ENCODE data around the gene SRA1. TPM values are rescaled to one million over a fixed set of nuclear protein-coding genes. Genes with fewer than 3 reads are reported as not detected.
A peak's percentile ranks its signal among the peaks of the same experiment; 100 is the strongest.
"Not testable (repeated sequence)": the region's sequence is repeated elsewhere in the genome, so short reads cannot be mapped to it uniquely, and the experiment has no call there.

Gene SRA1
- total RNA-seq = 42.1 and 45.5 TPM in 2 replicates

GRCh38 chr5:140557136-140557805 is at the start of gene SRA1:
TSS of gene SRA1 (minus strand) at chr5:140557473. CDS start at chr5:140557452, 21 bp downstream.
- TF ChIP-seq CTCF (IDR thresholded peaks at IDR 0.05; ENCODE audit: insufficient read depth, low read length, poor library complexity, severe bottlenecking) = no peak
- H3K36me3 ChIP-seq (ENCODE audit: control insufficient read depth, insufficient read depth, low read length) = no peaks in the 10 kb centered on the region
- H3K4me3 ChIP-seq (ENCODE audit: low read depth, low read length) = peak within 1 kb of the TSS; percentile 92
- no peaks in the 10 kb centered on the region for H3K27me3 ChIP-seq (ENCODE audit: control insufficient read depth, insufficient read depth, low read length)
- DNase-seq (ENCODE audit: low read depth) = peak; percentile 38

DNA sequence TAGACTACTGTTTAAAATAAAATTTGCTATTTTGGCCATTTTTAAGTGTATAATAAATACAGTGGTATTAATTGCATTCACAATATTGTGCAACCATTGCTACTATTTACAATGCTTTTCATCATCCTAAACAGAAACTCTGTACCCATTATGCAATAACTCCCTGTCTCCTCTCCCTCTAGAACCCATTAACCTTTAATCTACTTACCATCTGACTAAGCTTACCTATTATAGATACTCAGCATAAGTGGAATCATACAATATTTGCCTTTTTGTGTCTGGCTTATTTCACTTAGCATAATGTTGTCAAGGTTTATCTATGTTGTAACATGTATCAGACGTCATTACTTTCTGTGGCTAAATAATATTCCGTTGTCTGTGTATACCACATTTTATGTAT is 49.8 kb upstream of the SRA1 start:
- Histone ChIP-seq H3K4me3 (ENCODE audit: low read depth, low read length) (no peak overlapping the region), H3K36me3 (ENCODE audit: control insufficient read depth, insufficient read depth, low read length) (no peaks in the 10 kb centered on the region)
- DNase-seq (ENCODE audit: low read depth) = no peak

GRCh38 chr5:140605879-140606278 is 48.6 kb upstream of the SRA1 start:
- no peak for DNase-seq (ENCODE audit: low read depth)
- H3K27me3 ChIP-seq (ENCODE audit: control insufficient read depth, insufficient read depth, low read length) = no peaks in the 10 kb centered on the region
- TF ChIP-seq CTCF (IDR thresholded peaks at IDR 0.05; ENCODE audit: insufficient read depth, low read length, poor library complexity, severe bottlenecking) = no peak

More for the DNA sequence above, 49.8 kb upstream of the SRA1 start:
- no peak for TF ChIP-seq CTCF (IDR thresholded peaks at IDR 0.05; ENCODE audit: insufficient read depth, low read length, poor library complexity, severe bottlenecking)
- H3K27me3 ChIP-seq (ENCODE audit: control insufficient read depth, insufficient read depth, low read length) = no peaks in the 10 kb centered on the region

DNA sequence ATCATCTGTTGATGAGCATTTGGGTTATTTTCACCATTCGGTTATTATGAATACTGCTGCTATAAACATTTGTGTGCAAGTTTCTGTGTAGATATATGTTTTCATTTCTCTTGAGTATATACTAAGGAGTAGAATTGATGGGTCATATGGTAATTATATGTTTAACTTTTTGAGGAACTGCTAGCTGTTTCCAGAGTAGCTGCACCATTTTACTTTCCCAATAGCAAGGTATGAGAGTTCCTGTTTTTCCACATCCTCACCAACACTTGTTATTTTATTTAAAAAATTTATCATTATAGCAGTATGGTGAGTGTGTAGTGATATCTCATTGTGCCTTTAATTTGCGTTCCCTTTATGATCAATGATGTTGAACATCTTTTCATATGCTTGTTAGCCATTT is 46.5 kb upstream of the SRA1 start:
- no peak for TF ChIP-seq CTCF (IDR thresholded peaks at IDR 0.05; ENCODE audit: insufficient read depth, low read length, poor library complexity, severe bottlenecking)
- no peak overlapping the region for H3K4me3 ChIP-seq (ENCODE audit: low read depth, low read length)

More at GRCh38 chr5:140605879-140606278, 48.6 kb upstream of the SRA1 start:
- Histone ChIP-seq H3K4me3 (ENCODE audit: low read depth, low read length) (no peak overlapping the region), H3K36me3 (ENCODE audit: control insufficient read depth, insufficient read depth, low read length) (no peaks in the 10 kb centered on the region)

GRCh38 chr5:140603446-140603698 is 46.1 kb upstream of the SRA1 start:
- DNase-seq (ENCODE audit: low read depth); H3K4me3 ChIP-seq (ENCODE audit: low read depth, low read length); H3K36me3 ChIP-seq (ENCODE audit: control insufficient read depth, insufficient read depth, low read length); H3K27me3 ChIP-seq (ENCODE audit: control insufficient read depth, insufficient read depth, low read length): not testable (repeated sequence)

More for the DNA sequence above, 46.5 kb upstream of the SRA1 start:
- no peaks in the 10 kb centered on the region for H3K27me3 ChIP-seq (ENCODE audit: control insufficient read depth, insufficient read depth, low read length)
- H3K36me3 ChIP-seq (ENCODE audit: control insufficient read depth, insufficient read depth, low read length) = no peaks in the 10 kb centered on the region
- no peak for DNase-seq (ENCODE audit: low read depth)

- DNase-seq (ENCODE audit: low read depth) = no peak
- no peak for TF ChIP-seq CTCF (IDR thresholded peaks at IDR 0.05; ENCODE audit: insufficient read depth, low read length, poor library complexity, severe bottlenecking)
- Histone ChIP-seq H3K36me3 (ENCODE audit: control insufficient read depth, insufficient read depth, low read length) (no peaks in the 10 kb centered on the region), H3K4me3 (ENCODE audit: low read depth, low read length) (no peak overlapping the region), H3K27me3 (ENCODE audit: control insufficient read depth, insufficient read depth, low read length) (no peaks in the 10 kb centered on the region)
Measured at GRCh38 chr5:140602147-140602546, 44.9 kb upstream of the SRA1 start.

All from kidney epithelial cell (primary cell).